Mesothelial cell of epicardium (in vitro differentiated cells): ENCODE data around the gene SPC24. TPM values are rescaled to one million over a fixed set of nuclear protein-coding genes. Genes with fewer than 3 reads are reported as not detected.
"Not testable (repeated sequence)": the region's sequence is repeated elsewhere in the genome, so short reads cannot be mapped to it uniquely, and the experiment has no call there.

ENCODE experiments used
- DNase-seq, 2 experiments: peaks; one replicate each; pipeline ENCODE4 v3.0.0; 2021; ENCODE audit warnings: low spot score in 2 of 2; ENCODE audit not compliant: unreplicated experiment in 2 of 2
- H3K27ac Mint-ChIP-seq: 2 replicates; pipeline ENCODE4 v1.8.0; 2021; ENCODE audit warnings: mixed read lengths
- H3K27me3 Mint-ChIP-seq: 2 replicates; pipeline ENCODE4 v1.8.0; 2021; ENCODE audit warnings: low read depth, mixed read lengths
- H3K36me3 Mint-ChIP-seq: 2 replicates; pipeline ENCODE4 v1.8.0; 2021; ENCODE audit warnings: mixed read lengths
- H3K4me1 Mint-ChIP-seq: 2 replicates; pipeline ENCODE4 v1.8.0; 2021; ENCODE audit warnings: mixed read lengths
- H3K4me3 Mint-ChIP-seq: 2 replicates; pipeline ENCODE4 v1.8.0; 2021; ENCODE audit warnings: mild to moderate bottlenecking, moderate library complexity, mixed read lengths
- H3K9me3 Mint-ChIP-seq: 2 replicates; pipeline ENCODE4 v1.8.0; 2021; ENCODE audit warnings: mixed read lengths
- CTCF ChIP-seq: fragments of 200-600 bp; sonication (generic); IDR thresholded peaks from one replicate; pipeline ENCODE4 v1.5.0; 2021; ENCODE audit warnings: antibody characterized with exemption; ENCODE audit not compliant: unreplicated experiment
- total RNA-seq: library from RNA; stranded (reverse); gene quantifications from 3 replicates; pipeline ENCODE4 v1.2.1, GENCODE V29; 2021

SPC24 gene
- total RNA-seq, 1 donor from 2014 or later, result 22.0 TPM

GRCh38 chr19:11165486-11166030 lies 10.0 kb upstream of the SPC24 start:
- Mint-ChIP-seq H3K9me3 (no peaks in the 10 kb centered on the region), H3K27me3 (no peaks in the 10 kb centered on the region), H3K36me3 (peaks cover 38% of the 10 kb centered on the region), H3K4me3 (no peak overlapping the region), H3K27ac (peak overlapping the region; percentile 39), H3K4me1 (no peaks in the 10 kb centered on the region)
- no peak for DNase-seq
- TF ChIP-seq CTCF, result no peak

- peak overlapping the region; percentile 39 for H3K27ac Mint-ChIP-seq
- H3K4me1 Mint-ChIP-seq, result no peaks in the 10 kb centered on the region
- H3K9me3 Mint-ChIP-seq, result no peaks in the 10 kb centered on the region
- no peak for TF ChIP-seq CTCF
- no peak for DNase-seq
- peaks cover 33% of the 10 kb centered on the region for H3K36me3 Mint-ChIP-seq
- H3K27me3 Mint-ChIP-seq, result no peaks in the 10 kb centered on the region
- no peak overlapping the region for H3K4me3 Mint-ChIP-seq
These were observed 9.4 kb upstream of the SPC24 start for GRCh38 chr19:11164879-11165406.

- no peak for DNase-seq
- Mint-ChIP-seq H3K4me3 (no peak overlapping the region), H3K4me1 (peaks cover 4% of the 10 kb centered on the region), H3K27me3 (no peaks in the 10 kb centered on the region), H3K36me3 (peaks cover 30% of the 10 kb centered on the region), H3K9me3 (no peaks in the 10 kb centered on the region), H3K27ac (no peak overlapping the region)
- no peak for TF ChIP-seq CTCF
These were observed 8.7 kb upstream of the SPC24 start for GRCh38 chr19:11164296-11164695.

GRCh38 chr19:11160440-11160768 lies 4.8 kb upstream of the SPC24 start:
- DNase-seq, H3K36me3 Mint-ChIP-seq, H3K9me3 Mint-ChIP-seq, H3K4me3 Mint-ChIP-seq, H3K27ac Mint-ChIP-seq, H3K27me3 Mint-ChIP-seq: not testable (repeated sequence)
- H3K4me1 Mint-ChIP-seq, result peaks cover 14% of the 10 kb centered on the region

GRCh38 chr19:11159598-11160439 lies 4.2 kb upstream of the SPC24 start:
- Mint-ChIP-seq H3K27me3 (no peaks in the 10 kb centered on the region), H3K36me3 (no peaks in the 10 kb centered on the region), H3K9me3 (no peaks in the 10 kb centered on the region), H3K4me3 (no peak overlapping the region), H3K27ac (peak overlapping the region; percentile 73), H3K4me1 (peaks cover 14% of the 10 kb centered on the region)
- DNase-seq, result no peak
- TF ChIP-seq CTCF, result no peak

GRCh38 chr19:11154683-11155047 lies 917 bp downstream of the SPC24 start:
- Mint-ChIP-seq H3K9me3 (no peaks in the 10 kb centered on the region), H3K36me3 (no peaks in the 10 kb centered on the region), H3K4me3 (peak overlapping the region; percentile 86), H3K27me3 (no peaks in the 10 kb centered on the region), H3K4me1 (peaks cover 26% of the 10 kb centered on the region), H3K27ac (peak overlapping the region; percentile 20)
- no peak for TF ChIP-seq CTCF
- no peak for DNase-seq
